ENCODE measurements around the gene GRB7. TPM values are rescaled to one million over a fixed set of nuclear protein-coding genes. Genes with fewer than 3 reads are reported as not detected.

Gene GRB7
- total RNA-seq, 4 donors from 2014 or later: 14.0 to 64.0 (median 26.3) TPM

DNA sequence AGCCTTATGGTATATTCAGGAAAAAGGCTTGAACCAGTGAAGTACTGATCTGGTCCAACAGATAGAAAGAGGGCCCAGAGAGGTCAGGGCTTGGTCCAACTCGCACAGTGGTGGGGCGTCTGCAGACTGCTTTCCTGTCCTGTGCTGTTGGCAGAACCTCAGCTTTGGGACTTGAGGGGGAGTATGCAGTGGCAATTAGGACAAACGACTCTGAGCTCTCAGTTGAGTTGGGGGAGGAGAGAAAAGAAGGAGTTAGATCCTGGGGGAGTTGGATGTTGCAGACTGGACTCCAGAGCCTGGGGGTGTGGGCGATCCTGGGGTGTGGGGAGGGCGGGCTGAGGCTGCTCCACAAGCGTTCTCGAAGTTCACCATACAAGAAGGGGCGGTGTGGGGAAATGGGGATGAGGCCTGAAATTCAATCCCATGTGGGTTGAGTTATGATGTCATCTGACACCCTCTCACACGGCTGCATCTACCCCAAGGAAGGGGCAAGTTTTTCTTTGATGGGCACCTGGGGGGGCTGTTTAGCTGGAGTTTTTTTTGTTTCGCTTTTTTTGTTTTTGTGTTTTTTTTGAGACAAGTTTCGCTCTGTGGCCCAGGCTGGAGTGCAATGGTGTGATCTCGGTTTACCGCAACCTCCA, 14.6 kb downstream of the GRB7 start:
- H3K4me1 ChIP-seq: peaks cover 0 to 30% (median 14%) of the 10 kb centered on the region in 4 donors
- no peak overlapping the region for H3K27ac ChIP-seq
- no peaks in the 10 kb centered on the region for H3K27me3 ChIP-seq
- TF ChIP-seq, protein P1, sequence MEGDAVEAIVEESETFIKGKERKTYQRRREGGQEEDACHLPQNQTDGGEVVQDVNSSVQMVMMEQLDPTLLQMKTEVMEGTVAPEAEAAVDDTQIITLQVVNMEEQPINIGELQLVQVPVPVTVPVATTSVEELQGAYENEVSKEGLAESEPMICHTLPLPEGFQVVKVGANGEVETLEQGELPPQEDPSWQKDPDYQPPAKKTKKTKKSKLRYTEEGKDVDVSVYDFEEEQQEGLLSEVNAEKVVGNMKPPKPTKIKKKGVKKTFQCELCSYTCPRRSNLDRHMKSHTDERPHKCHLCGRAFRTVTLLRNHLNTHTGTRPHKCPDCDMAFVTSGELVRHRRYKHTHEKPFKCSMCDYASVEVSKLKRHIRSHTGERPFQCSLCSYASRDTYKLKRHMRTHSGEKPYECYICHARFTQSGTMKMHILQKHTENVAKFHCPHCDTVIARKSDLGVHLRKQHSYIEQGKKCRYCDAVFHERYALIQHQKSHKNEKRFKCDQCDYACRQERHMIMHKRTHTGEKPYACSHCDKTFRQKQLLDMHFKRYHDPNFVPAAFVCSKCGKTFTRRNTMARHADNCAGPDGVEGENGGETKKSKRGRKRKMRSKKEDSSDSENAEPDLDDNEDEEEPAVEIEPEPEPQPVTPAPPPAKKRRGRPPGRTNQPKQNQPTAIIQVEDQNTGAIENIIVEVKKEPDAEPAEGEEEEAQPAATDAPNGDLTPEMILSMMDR (IDR thresholded peaks at IDR 0.05): no peak
- TF ChIP-seq POLR2A (IDR thresholded peaks at IDR 0.05): no peak
- no peaks in the 10 kb centered on the region for H3K36me3 ChIP-seq
- no peaks in the 10 kb centered on the region for H3K9me3 ChIP-seq
- peak in 2 of 3 donors; percentile 24 to 44 for DNase-seq
- H3K4me3 ChIP-seq: no peak overlapping the region

DNA sequence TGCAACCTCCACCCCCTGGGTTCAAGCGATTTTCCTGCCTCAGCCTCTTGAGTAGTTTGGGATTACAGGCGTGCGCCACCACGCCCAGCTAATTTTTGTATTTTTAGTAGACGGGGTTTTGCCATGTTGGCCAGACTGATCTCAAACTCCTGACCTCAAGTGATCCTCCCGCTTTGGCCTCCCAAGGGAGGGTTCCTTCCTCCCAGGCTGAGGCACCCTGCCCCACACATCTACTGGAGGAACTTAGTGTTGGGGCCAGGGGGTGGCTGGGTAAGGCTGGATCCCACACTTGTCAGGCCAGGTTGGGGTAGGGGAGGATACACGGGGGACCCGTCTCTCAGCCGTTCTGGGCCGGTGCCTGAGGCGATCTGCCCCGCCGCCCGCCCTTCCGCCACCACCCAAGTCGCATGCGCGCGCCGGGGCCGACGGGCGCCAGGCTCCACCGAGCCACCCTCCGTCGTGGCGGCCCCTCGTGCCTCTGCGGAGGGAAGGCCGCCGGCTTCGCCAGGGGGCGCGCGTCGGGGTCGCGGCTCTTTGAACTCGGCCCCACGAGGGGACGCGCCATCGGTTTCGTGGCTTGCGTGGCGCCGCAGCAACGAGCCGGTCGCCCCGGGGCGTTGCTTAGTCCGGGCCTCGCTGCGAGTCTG, 15.9 kb downstream of the GRB7 start:
- peaks cover 0 to 42% (median 19%) of the 10 kb centered on the region in 4 donors for H3K4me1 ChIP-seq
- no peaks in the 10 kb centered on the region for H3K36me3 ChIP-seq
- H3K27ac ChIP-seq: peak overlapping the region; percentile 88 to 98 (median 96)
- peak overlapping the region; percentile 44 to 88 (median 68) for H3K4me3 ChIP-seq
- peak in 1 of 2 donors; percentile 17 for TF ChIP-seq POLR2A (IDR thresholded peaks at IDR 0.05)
- TF ChIP-seq, protein P1 (IDR thresholded peaks at IDR 0.05): no peak
- DNase-seq: peak in 2 of 3 donors; percentile 78 to 89
- no peaks in the 10 kb centered on the region for H3K27me3 ChIP-seq
- no peaks in the 10 kb centered on the region for H3K9me3 ChIP-seq

DNA sequence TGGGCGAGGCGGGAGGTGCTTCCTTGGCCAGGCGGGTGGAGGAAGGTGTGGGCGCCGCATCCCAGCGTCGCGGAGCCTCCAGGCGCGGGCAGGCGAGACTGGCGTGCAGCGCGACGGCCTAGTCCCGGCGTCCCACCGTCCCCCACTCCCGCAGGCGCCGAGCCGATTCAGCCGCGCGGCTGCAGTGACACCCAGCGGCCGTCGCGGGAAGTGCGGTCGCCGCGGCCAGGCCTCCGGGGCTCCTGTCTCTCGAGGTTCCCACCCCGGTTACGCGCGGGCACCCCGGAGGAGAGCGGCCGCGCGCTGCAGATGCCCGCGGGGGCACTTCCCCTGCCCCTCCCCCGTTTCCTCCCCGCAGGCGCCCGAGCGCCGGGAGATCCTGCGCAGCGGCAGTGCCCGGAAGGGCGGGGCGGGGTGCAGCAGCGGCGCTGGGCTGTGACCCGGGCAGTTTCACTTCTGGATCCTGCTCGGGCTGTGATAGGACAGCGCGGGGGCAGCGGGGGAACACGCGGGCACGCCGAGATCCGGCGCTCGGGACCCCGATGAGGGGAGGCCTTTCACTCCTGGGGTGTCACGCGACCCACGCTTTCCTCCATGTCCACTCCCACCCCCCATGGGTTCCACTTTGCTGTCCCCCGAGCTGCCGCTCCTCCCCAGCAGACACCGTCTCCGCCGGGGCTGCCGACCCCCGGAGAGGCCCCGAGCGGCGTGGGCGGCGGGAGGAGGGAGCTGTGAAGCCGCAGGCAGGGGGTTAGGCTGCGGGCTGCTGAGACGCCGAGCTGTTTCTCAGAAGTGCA, 16.6 kb downstream of the GRB7 start:
- DNase-seq: peak; percentile 94 to 98 (median 97)
- peak; percentile 56 to 80 for TF ChIP-seq POLR2A (IDR thresholded peaks at IDR 0.05)
- TF ChIP-seq, protein P1 (IDR thresholded peaks at IDR 0.05): peak; percentile 94 to 100 (median 98)
- peak overlapping the region; percentile 44 to 88 (median 68) for H3K4me3 ChIP-seq
- no peaks in the 10 kb centered on the region for H3K9me3 ChIP-seq
- no peaks in the 10 kb centered on the region for H3K36me3 ChIP-seq
- H3K4me1 ChIP-seq: peaks cover 0 to 45% (median 19%) of the 10 kb centered on the region in 4 donors
- no peaks in the 10 kb centered on the region for H3K27me3 ChIP-seq
- H3K27ac ChIP-seq: peak overlapping the region; percentile 88 to 98 (median 96)

DNA sequence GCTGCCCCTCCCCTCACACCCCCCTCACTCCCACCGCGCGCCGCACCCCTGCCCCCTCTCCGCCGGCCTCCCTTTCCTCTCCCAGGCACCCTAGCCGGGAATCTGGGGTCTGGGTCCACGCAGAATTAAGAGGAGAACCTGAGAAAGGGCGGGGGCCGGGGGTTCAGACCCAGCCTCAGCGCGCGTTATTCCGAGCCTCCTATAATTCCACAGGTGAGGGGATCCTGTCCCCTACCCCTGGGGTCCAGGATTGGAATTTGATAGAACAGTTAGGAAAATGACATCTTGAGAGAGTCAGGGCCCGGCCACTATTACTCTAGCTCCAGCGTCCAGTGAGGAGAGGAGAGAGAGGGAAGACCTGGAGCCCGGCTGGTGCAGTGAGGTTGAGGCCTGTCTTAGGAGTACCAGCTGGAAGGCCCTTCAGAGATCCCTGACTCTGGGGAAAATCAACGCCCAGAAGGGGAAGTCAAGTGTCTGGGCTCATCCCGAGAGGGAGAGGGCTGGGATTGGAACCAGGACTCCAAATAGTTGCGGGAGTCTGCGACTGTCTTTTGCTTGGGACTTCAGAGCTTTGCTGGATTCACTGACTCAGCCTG, 17.3 kb downstream of the GRB7 start:
- Histone ChIP-seq H3K27me3 (no peaks in the 10 kb centered on the region), H3K4me3 (peak overlapping the region; percentile 44 to 88 (median 68)), H3K4me1 (peaks cover 0 to 48% (median 18%) of the 10 kb centered on the region in 4 donors), H3K9me3 (no peaks in the 10 kb centered on the region), H3K36me3 (no peaks in the 10 kb centered on the region), H3K27ac (peak overlapping the region; percentile 88 to 98 (median 96))
- peak in 1 of 3 donors; percentile 56 for DNase-seq
- TF ChIP-seq, protein P1 (IDR thresholded peaks at IDR 0.05): no peak
- TF ChIP-seq POLR2A (IDR thresholded peaks at IDR 0.05): no peak

Data from Peyer's patch (tissue), 4 donors.